SU-DHL-6 (cell line): ENCODE results near the gene FGD5.

Experiments used
- CTCF ChIP-seq: fragments of 200-600 bp; sonication (generic); IDR thresholded peaks from one replicate; pipeline ENCODE4 v1.5.1; 2017; ENCODE audit warnings: antibody characterized with exemption, mild to moderate bottlenecking, low read length, moderate library complexity; ENCODE audit not compliant: insufficient read depth, poor library complexity, severe bottlenecking
- EZH2phosphoT487 ChIP-seq: fragments of 200-600 bp; sonication (generic), shearing (Covaris generic); conservative IDR thresholded peaks from 2 replicates; pipeline ENCODE4 v1.6.1; 2018; ENCODE audit warnings: mild to moderate bottlenecking, antibody characterized with exemption, low read length, moderate library complexity, mixed read lengths

- TF ChIP-seq CTCF (no peak), EZH2phosphoT487 (no peak)
These were observed 7.1 kb upstream of the FGD5 start for GRCh38 chr3:14811684-14812083.
